GM23338 (cell line): ENCODE measurements around the gene AGR3. TPM values are rescaled to one million over a fixed set of nuclear protein-coding genes. Genes with fewer than 3 reads are reported as not detected.

Experiments used
- ATAC-seq: fragments of 200-7000 bp; cut with Tn5 transposase; 3 replicates; pipeline ENCODE4 v1.9.1; 2020
- DNase-seq: peaks from one replicate; pipeline ENCODE4 v3.0.0-alpha.2; 2015; ENCODE audit warnings: low spot score
- H2AFZ ChIP-seq: fragments of 200-600 bp; sonication (generic); 2 replicates; pipeline ENCODE4 v1.8.0; 2016; ENCODE audit warnings: antibody characterized with exemption, mild to moderate bottlenecking, moderate library complexity
- H3F3A ChIP-seq: fragments of 200-600 bp; sonication (generic); replicated peaks from 2 replicates; pipeline ENCODE4 v1.8.0; 2017; ENCODE audit warnings: antibody characterized with exemption, mixed run types, low read depth
- H3K27ac ChIP-seq: fragments of 200-600 bp; sonication (generic); 2 replicates; pipeline ENCODE4 v1.6.1; 2016; ENCODE audit warnings: low read depth
- H3K27me3 ChIP-seq: fragments of 200-600 bp; sonication (generic); 2 replicates; pipeline ENCODE4 v1.8.0; 2016; ENCODE audit warnings: mild to moderate bottlenecking, mixed run types, moderate library complexity; ENCODE audit not compliant: insufficient read depth
- H3K36me3 ChIP-seq: fragments of 200-600 bp; sonication (generic); 2 replicates; pipeline ENCODE4 v1.8.0; 2016; ENCODE audit warnings: mild to moderate bottlenecking; ENCODE audit not compliant: insufficient read depth
- H3K4me1 ChIP-seq: fragments of 200-600 bp; sonication (generic); 2 replicates; pipeline ENCODE4 v1.8.0; 2016; ENCODE audit warnings: mild to moderate bottlenecking, moderate library complexity; ENCODE audit not compliant: insufficient read depth
- H3K4me2 ChIP-seq: fragments of 200-600 bp; sonication (generic); 2 replicates; pipeline ENCODE4 v1.7.1; 2017; ENCODE audit warnings: mixed run types
- H3K4me3 ChIP-seq: fragments of 200-600 bp; sonication (generic); 2 replicates; pipeline ENCODE4 v1.6.1; 2016; ENCODE audit warnings: mixed run types
- H3K79me2 ChIP-seq: fragments of 200-600 bp; sonication (generic); replicated peaks from 2 replicates; pipeline ENCODE4 v1.8.0; 2017; ENCODE audit warnings: mild to moderate bottlenecking; ENCODE audit not compliant: insufficient read depth
- H3K9me2 ChIP-seq: fragments of 200-600 bp; sonication (generic); 2 replicates; pipeline ENCODE4 v1.8.0; 2017; ENCODE audit not compliant: insufficient read depth
- H4K20me1 ChIP-seq: fragments of 200-600 bp; sonication (generic); replicated peaks from 2 replicates; pipeline ENCODE4 v1.8.0; 2017; ENCODE audit warnings: mild to moderate bottlenecking; ENCODE audit not compliant: insufficient read depth
- H3K27ac Mint-ChIP-seq: 2 replicates; pipeline ENCODE4 v1.8.0; 2020; ENCODE audit warnings: inconsistent platforms, mild to moderate bottlenecking, moderate library complexity, mixed read lengths
- H3K27me3 Mint-ChIP-seq: 3 replicates; pipeline ENCODE4 v1.8.0; 2022; ENCODE audit warnings: low read depth, mild to moderate bottlenecking, moderate library complexity, mixed read lengths, inconsistent platforms; ENCODE audit not compliant: insufficient read depth, poor library complexity
- H3K36me3 Mint-ChIP-seq: 3 replicates; pipeline ENCODE4 v1.8.0; 2021; ENCODE audit warnings: low read depth, mild to moderate bottlenecking, inconsistent platforms, moderate library complexity, mixed read lengths
- H3K4me1 Mint-ChIP-seq: 3 replicates; pipeline ENCODE4 v1.8.0; 2020; ENCODE audit warnings: mild to moderate bottlenecking, inconsistent platforms, mixed read lengths
- H3K4me3 Mint-ChIP-seq: 3 replicates; pipeline ENCODE4 v1.8.0; 2021; ENCODE audit warnings: moderate library complexity, mild to moderate bottlenecking, inconsistent platforms, mixed read lengths
- H3K9me3 Mint-ChIP-seq: 3 replicates; pipeline ENCODE4 v1.8.0; 2020; ENCODE audit warnings: moderate library complexity, mild to moderate bottlenecking, inconsistent platforms, mixed read lengths
- CREB1 ChIP-seq: fragments of 250-450 bp; sonication (Bioruptor Pico); IDR thresholded peaks from 2 replicates; pipeline ENCODE4 v1.5.0; 2020; ENCODE audit warnings: low read depth, mild to moderate bottlenecking, moderate library complexity
- EZH2 ChIP-seq: fragments of 200-600 bp; sonication (generic); IDR thresholded peaks from one replicate; pipeline ENCODE4 v1.8.0; 2017; ENCODE audit warnings: antibody characterized with exemption, mild to moderate bottlenecking, low read depth; ENCODE audit not compliant: unreplicated experiment
- EZH2phosphoT487 ChIP-seq: fragments of 200-600 bp; sonication (generic); IDR thresholded peaks from one replicate; pipeline ENCODE4 v1.8.1; 2018; ENCODE audit warnings: antibody characterized with exemption; ENCODE audit not compliant: unreplicated experiment
- JUNB ChIP-seq: IDR thresholded peaks from one replicate; pipeline ENCODE4 v1.6.1; 2016; ENCODE audit warnings: antibody characterized with exemption; ENCODE audit not compliant: unreplicated experiment
- NANOG ChIP-seq: IDR thresholded peaks from 2 replicates; pipeline ENCODE4 v1.6.1; 2016; ENCODE audit warnings: antibody characterized with exemption, borderline replicate concordance
- POLR2AphosphoS5 ChIP-seq: IDR thresholded peaks from 2 replicates; pipeline ENCODE4 v1.6.1; 2016; ENCODE audit warnings: antibody characterized with exemption, low read depth
- REST ChIP-seq: IDR thresholded peaks from one replicate; pipeline ENCODE4 v1.6.1; 2018; ENCODE audit warnings: antibody characterized with exemption; ENCODE audit not compliant: unreplicated experiment
- STAT1 ChIP-seq: IDR thresholded peaks from one replicate; pipeline ENCODE4 v1.6.1; 2016; ENCODE audit warnings: antibody characterized with exemption; ENCODE audit not compliant: unreplicated experiment
- ZNF114 ChIP-seq: fragments of 250-450 bp; sonication (Bioruptor Pico); IDR thresholded peaks from 2 replicates; pipeline ENCODE4 v1.5.0; 2020; ENCODE audit warnings: mild to moderate bottlenecking, moderate library complexity
- ZNF331 ChIP-seq: fragments of 250-450 bp; sonication (Bioruptor Pico); IDR thresholded peaks from 2 replicates; pipeline ENCODE4 v1.5.0; 2020; ENCODE audit warnings: low read depth, mild to moderate bottlenecking, moderate library complexity
- ZNF462 ChIP-seq: fragments of 250-450 bp; sonication (Bioruptor Pico); IDR thresholded peaks from 2 replicates; pipeline ENCODE4 v1.5.0; 2020; ENCODE audit warnings: mild to moderate bottlenecking, moderate library complexity
- polyA plus RNA-seq: library from polyadenylated mRNA; unstranded; fragments of >200 nt; fragmentation: Nextera tagmentation; extraction: Ambion mirVana; gene quantifications from 2 replicates; pipeline ENCODE4 v1.2.1, GENCODE V29; 2016
- total RNA-seq: library from RNA; depleted of rRNA; stranded (reverse); fragments of >200 nt; shearing (Covaris generic); gene quantifications from 2 replicates; pipeline ENCODE4 v1.2.3, GENCODE V29; 2014
- TF ChIP-seq, protein P1 (sequence below), 2 experiments: fragments of 200-600 bp in 1 of 2; sonication (generic) in 1 of 2; conservative IDR thresholded peaks; 2 replicates each; pipeline versions ENCODE4 v1.5.1 to v1.6.1; 2016 to 2017; ENCODE audit warnings: antibody characterized with exemption in 2 of 2, low read depth in 2 of 2, mild to moderate bottlenecking in 2 of 2, moderate library complexity in 1 of 2
- TF ChIP-seq, protein P2 (sequence below): IDR thresholded peaks from 2 replicates; pipeline ENCODE4 v1.6.1; 2016; ENCODE audit warnings: antibody characterized with exemption

Gene AGR3
- total and polyA plus RNA-seq, 2 experiments from 2014 or later, result not detected

DNA sequence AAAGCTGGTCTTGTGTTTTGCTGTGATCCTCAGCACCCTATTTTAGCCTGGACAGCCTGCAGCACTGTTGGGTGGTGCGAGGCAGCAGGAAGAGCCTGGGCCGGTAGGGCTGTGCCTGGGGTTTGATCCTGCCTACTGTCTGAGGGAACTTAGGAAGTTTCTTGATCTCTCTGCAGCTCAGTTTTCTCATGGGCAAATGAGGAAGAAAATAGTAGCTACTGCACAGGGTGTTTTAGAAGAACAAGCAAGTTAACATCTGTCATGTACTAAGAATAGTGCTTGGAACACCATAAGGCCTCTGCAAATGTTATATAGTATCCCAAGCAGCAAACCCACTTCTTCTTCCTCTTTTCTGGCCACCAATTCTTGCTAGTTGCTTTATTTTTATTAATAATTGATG is 65.0 kb downstream of the AGR3 start:
- ATAC-seq, result peak; percentile 65
- no peaks in the 10 kb centered on the region for H3K79me2 ChIP-seq
- no peaks in the 10 kb centered on the region for H4K20me1 ChIP-seq
- H3K27ac ChIP-seq, result no peak overlapping the region
- Mint-ChIP-seq H3K27me3 (peaks cover 2% of the 10 kb centered on the region), H3K27ac (no peak overlapping the region), H3K9me3 (no peaks in the 10 kb centered on the region; the same call in 2 of the 3 replicates), H3K4me1 (peaks cover 5% of the 10 kb centered on the region; the same call in 2 of the 3 replicates), H3K4me3 (no peak overlapping the region), H3K36me3 (no peaks in the 10 kb centered on the region; the same call in 2 of the 3 replicates)
- no peaks in the 10 kb centered on the region for H3K36me3 ChIP-seq
- H3K4me2 ChIP-seq, result no peak overlapping the region
- peak overlapping the region; percentile 84 for H2AFZ ChIP-seq
- H3F3A ChIP-seq, result no peaks in the 10 kb centered on the region
- TF ChIP-seq ZNF114 (CRISPR knock-in tag), result no peak
- no peak for TF ChIP-seq ZNF331 (CRISPR knock-in tag)
- no peak for TF ChIP-seq CREB1 (CRISPR knock-in tag)
- TF ChIP-seq ZNF462, result no peak
- no peak for TF ChIP-seq EZH2
- TF ChIP-seq, protein P1, sequence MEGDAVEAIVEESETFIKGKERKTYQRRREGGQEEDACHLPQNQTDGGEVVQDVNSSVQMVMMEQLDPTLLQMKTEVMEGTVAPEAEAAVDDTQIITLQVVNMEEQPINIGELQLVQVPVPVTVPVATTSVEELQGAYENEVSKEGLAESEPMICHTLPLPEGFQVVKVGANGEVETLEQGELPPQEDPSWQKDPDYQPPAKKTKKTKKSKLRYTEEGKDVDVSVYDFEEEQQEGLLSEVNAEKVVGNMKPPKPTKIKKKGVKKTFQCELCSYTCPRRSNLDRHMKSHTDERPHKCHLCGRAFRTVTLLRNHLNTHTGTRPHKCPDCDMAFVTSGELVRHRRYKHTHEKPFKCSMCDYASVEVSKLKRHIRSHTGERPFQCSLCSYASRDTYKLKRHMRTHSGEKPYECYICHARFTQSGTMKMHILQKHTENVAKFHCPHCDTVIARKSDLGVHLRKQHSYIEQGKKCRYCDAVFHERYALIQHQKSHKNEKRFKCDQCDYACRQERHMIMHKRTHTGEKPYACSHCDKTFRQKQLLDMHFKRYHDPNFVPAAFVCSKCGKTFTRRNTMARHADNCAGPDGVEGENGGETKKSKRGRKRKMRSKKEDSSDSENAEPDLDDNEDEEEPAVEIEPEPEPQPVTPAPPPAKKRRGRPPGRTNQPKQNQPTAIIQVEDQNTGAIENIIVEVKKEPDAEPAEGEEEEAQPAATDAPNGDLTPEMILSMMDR (conservative IDR thresholded peaks at IDR 0.05; ENCODE audit: low read depth in 2 of 2), result no peak
- TF ChIP-seq EZH2phosphoT487, result no peak
- no peak for TF ChIP-seq POLR2AphosphoS5
- TF ChIP-seq, protein P2, sequence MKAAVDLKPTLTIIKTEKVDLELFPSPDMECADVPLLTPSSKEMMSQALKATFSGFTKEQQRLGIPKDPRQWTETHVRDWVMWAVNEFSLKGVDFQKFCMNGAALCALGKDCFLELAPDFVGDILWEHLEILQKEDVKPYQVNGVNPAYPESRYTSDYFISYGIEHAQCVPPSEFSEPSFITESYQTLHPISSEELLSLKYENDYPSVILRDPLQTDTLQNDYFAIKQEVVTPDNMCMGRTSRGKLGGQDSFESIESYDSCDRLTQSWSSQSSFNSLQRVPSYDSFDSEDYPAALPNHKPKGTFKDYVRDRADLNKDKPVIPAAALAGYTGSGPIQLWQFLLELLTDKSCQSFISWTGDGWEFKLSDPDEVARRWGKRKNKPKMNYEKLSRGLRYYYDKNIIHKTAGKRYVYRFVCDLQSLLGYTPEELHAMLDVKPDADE, result no peak
- TF ChIP-seq NANOG, result no peak
- no peak for TF ChIP-seq JUNB
- TF ChIP-seq STAT1, result no peak
- TF ChIP-seq REST, result no peak
- peaks cover 11% of the 10 kb centered on the region; the same call in 1 of the 2 replicates for H3K9me2 ChIP-seq
- H3K4me3 ChIP-seq, result no peak overlapping the region
- no peak for DNase-seq
- no peaks in the 10 kb centered on the region for H3K4me1 ChIP-seq
- H3K27me3 ChIP-seq, result no peaks in the 10 kb centered on the region
